Neural cell (in vitro differentiated cells): Measurements from ENCODE around the gene IGF2R. TPM values are rescaled to one million over a fixed set of nuclear protein-coding genes. Genes with fewer than 3 reads are reported as not detected.

Source experiments
- H2AFZ ChIP-seq: fragments of 200-600, 300-800 bp; sonication (generic), shearing (Covaris generic); 2 replicates; pipeline ENCODE4 v1.6.0; 2014; ENCODE audit warnings: low read depth, mild to moderate bottlenecking, antibody characterized with exemption, low read length, moderate library complexity
- H3F3A ChIP-seq: fragments of 200-600 bp; shearing (Covaris generic); 2 replicates; pipeline ENCODE4 v1.6.1; 2016; ENCODE audit warnings: mild to moderate bottlenecking, moderate library complexity, mixed read lengths, antibody characterized with exemption, low read length; ENCODE audit not compliant: insufficient read depth, poor library complexity, severe bottlenecking
- H3K27ac ChIP-seq: fragments of 200-600, 300-800 bp; sonication (generic), shearing (Covaris generic); 2 replicates; pipeline ENCODE4 v1.5.1; 2014; ENCODE audit warnings: mild to moderate bottlenecking, low read length, moderate library complexity
- H3K27me3 ChIP-seq: fragments of 300-800, 200-600 bp; sonication (generic), shearing (Covaris generic); 2 replicates; pipeline ENCODE4 v1.6.0; 2014; ENCODE audit warnings: mild to moderate bottlenecking, low read depth, low read length, moderate library complexity; ENCODE audit not compliant: insufficient read depth
- H3K36me3 ChIP-seq: fragments of 300-800, 200-600 bp; sonication (generic), shearing (Covaris generic); 2 replicates; pipeline ENCODE4 v1.5.1; 2014; ENCODE audit warnings: mild to moderate bottlenecking, antibody characterized with exemption, low read length, moderate library complexity; ENCODE audit not compliant: insufficient read depth
- H3K4me2 ChIP-seq: fragments of 300-800, 200-600 bp; sonication (generic), shearing (Covaris generic); 2 replicates; pipeline ENCODE4 v1.6.0; 2014; ENCODE audit warnings: mild to moderate bottlenecking, low read length
- H3K4me3 ChIP-seq: fragments of 300-800, 200-600 bp; sonication (generic), shearing (Covaris generic); 2 replicates; pipeline ENCODE4 v1.5.1; 2014; ENCODE audit warnings: mild to moderate bottlenecking, low read length, moderate library complexity
- H3K79me2 ChIP-seq: fragments of 200-600 bp; shearing (Covaris generic); replicated peaks from 2 replicates; pipeline ENCODE4 v1.6.0; 2014; ENCODE audit warnings: mild to moderate bottlenecking, low read length, moderate library complexity; ENCODE audit not compliant: insufficient read depth
- H3K9ac ChIP-seq: fragments of 300-800, 200-600 bp; sonication (generic), shearing (Covaris generic); 2 replicates; pipeline ENCODE4 v1.6.1; 2016; ENCODE audit warnings: mild to moderate bottlenecking, low read length, mixed read lengths
- H3K9me2 ChIP-seq: fragments of 200-600 bp; shearing (Covaris generic); 2 replicates; pipeline ENCODE4 v1.6.1; 2016; ENCODE audit warnings: mild to moderate bottlenecking, low read length, mixed read lengths; ENCODE audit not compliant: insufficient read depth
- H3K9me3 ChIP-seq: fragments of 200-600, 300-800 bp; sonication (generic), shearing (Covaris generic); 2 replicates; pipeline ENCODE4 v1.6.1; 2016; ENCODE audit warnings: mild to moderate bottlenecking, mixed run types, low read length, moderate library complexity, mixed read lengths
- H4K20me1 ChIP-seq: fragments of 200-600 bp; shearing (Covaris generic); 2 replicates; pipeline ENCODE4 v1.6.1; 2016; ENCODE audit warnings: mild to moderate bottlenecking, mixed run types; ENCODE audit not compliant: insufficient read depth
- CTCF ChIP-seq: fragments of 450-650 bp; IDR thresholded peaks from 2 replicates; pipeline ENCODE4 v1.5.1; 2014; ENCODE audit warnings: antibody characterized with exemption, mild to moderate bottlenecking, moderate library complexity; ENCODE audit not compliant: poor library complexity, severe bottlenecking
- EP300 ChIP-seq: fragments of 450-650 bp; conservative IDR thresholded peaks from 2 replicates; pipeline ENCODE4 v1.6.1; 2014; ENCODE audit warnings: antibody characterized with exemption, mild to moderate bottlenecking, moderate library complexity; ENCODE audit not compliant: poor library complexity, severe bottlenecking
- EZH2 ChIP-seq: fragments of 200-600, 300-800 bp; shearing (Covaris generic), sonication (generic); IDR thresholded peaks from 2 replicates; pipeline ENCODE4 v1.6.1; 2014; ENCODE audit warnings: antibody characterized with exemption, low read length, borderline replicate concordance, mild to moderate bottlenecking; ENCODE audit not compliant: insufficient read depth, poor library complexity, severe bottlenecking
- MXI1 ChIP-seq: fragments of 450-650 bp; conservative IDR thresholded peaks from 2 replicates; pipeline ENCODE4 v1.6.1; 2014; ENCODE audit warnings: antibody characterized with exemption, mild to moderate bottlenecking; ENCODE audit not compliant: poor library complexity, severe bottlenecking
- POLR2AphosphoS5 ChIP-seq: IDR thresholded peaks from 2 replicates; pipeline ENCODE4 v1.6.1; 2012
- RAD21 ChIP-seq: fragments of 450-650 bp; conservative IDR thresholded peaks from 2 replicates; pipeline ENCODE4 v1.6.1; 2014; ENCODE audit warnings: antibody characterized with exemption, mild to moderate bottlenecking, moderate library complexity
- SMC3 ChIP-seq: fragments of 450-650 bp; conservative IDR thresholded peaks from 2 replicates; pipeline ENCODE4 v1.6.1; 2014; ENCODE audit warnings: antibody characterized with exemption, mild to moderate bottlenecking, moderate library complexity; ENCODE audit not compliant: poor library complexity
- TAF1 ChIP-seq: IDR thresholded peaks from 2 replicates; pipeline ENCODE4 v1.6.1; 2012; ENCODE audit warnings: low read depth
- polyA plus RNA-seq: library from polyadenylated mRNA; depleted of rRNA; stranded (reverse); fragments of >200 nt; gene quantifications from 2 replicates; pipeline ENCODE4 v1.2.3, GENCODE V29; 2014
- TF ChIP-seq, protein P1 (sequence below): IDR thresholded peaks from 2 replicates; pipeline ENCODE4 v1.6.1; 2012; ENCODE audit warnings: borderline replicate concordance

The IGF2R gene
- polyA plus RNA-seq, 1 donor from 2014 or later, result 15.0 TPM

DNA sequence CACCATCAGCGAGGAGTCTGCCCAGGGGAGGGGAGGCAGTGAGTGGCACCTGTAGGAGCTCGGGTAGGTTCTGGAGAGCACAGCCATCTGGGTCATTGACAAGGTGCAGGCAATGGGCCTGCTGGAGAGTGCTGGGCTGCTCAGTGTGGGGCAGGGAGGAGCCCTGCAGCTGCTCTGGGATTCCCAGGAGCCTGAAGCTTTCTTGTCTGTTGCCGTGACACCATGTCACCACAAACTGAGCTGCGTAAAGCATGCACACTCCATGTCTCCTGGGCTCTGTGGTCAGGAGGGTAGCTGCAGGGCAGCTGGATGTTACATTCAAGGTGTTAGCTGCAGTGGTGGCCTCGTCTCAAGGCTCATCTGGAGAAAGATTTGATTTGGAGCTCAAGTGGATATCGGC, 148.3 kb downstream of the IGF2R start:
- H3K4me2 ChIP-seq, result no peak overlapping the region
- H3F3A ChIP-seq, result no peaks in the 10 kb centered on the region
- H3K4me3 ChIP-seq, result no peak overlapping the region
- H3K27ac ChIP-seq, result no peak overlapping the region
- H4K20me1 ChIP-seq, result no peaks in the 10 kb centered on the region
- TF ChIP-seq EZH2 (no peak), EP300 (no peak), TAF1 (no peak), POLR2AphosphoS5 (no peak), CTCF (no peak), RAD21 (no peak), SMC3 (no peak), MXI1 (no peak)
- TF ChIP-seq, protein P1, sequence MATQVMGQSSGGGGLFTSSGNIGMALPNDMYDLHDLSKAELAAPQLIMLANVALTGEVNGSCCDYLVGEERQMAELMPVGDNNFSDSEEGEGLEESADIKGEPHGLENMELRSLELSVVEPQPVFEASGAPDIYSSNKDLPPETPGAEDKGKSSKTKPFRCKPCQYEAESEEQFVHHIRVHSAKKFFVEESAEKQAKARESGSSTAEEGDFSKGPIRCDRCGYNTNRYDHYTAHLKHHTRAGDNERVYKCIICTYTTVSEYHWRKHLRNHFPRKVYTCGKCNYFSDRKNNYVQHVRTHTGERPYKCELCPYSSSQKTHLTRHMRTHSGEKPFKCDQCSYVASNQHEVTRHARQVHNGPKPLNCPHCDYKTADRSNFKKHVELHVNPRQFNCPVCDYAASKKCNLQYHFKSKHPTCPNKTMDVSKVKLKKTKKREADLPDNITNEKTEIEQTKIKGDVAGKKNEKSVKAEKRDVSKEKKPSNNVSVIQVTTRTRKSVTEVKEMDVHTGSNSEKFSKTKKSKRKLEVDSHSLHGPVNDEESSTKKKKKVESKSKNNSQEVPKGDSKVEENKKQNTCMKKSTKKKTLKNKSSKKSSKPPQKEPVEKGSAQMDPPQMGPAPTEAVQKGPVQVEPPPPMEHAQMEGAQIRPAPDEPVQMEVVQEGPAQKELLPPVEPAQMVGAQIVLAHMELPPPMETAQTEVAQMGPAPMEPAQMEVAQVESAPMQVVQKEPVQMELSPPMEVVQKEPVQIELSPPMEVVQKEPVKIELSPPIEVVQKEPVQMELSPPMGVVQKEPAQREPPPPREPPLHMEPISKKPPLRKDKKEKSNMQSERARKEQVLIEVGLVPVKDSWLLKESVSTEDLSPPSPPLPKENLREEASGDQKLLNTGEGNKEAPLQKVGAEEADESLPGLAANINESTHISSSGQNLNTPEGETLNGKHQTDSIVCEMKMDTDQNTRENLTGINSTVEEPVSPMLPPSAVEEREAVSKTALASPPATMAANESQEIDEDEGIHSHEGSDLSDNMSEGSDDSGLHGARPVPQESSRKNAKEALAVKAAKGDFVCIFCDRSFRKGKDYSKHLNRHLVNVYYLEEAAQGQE, result no peak
- H3K27me3 ChIP-seq, result no peaks in the 10 kb centered on the region
- H2AFZ ChIP-seq, result no peak overlapping the region
- H3K9me3 ChIP-seq, result no peaks in the 10 kb centered on the region
- H3K79me2 ChIP-seq, result no peaks in the 10 kb centered on the region
- no peak overlapping the region for H3K9ac ChIP-seq
- H3K36me3 ChIP-seq, result no peaks in the 10 kb centered on the region
- H3K9me2 ChIP-seq, result no peaks in the 10 kb centered on the region

DNA sequence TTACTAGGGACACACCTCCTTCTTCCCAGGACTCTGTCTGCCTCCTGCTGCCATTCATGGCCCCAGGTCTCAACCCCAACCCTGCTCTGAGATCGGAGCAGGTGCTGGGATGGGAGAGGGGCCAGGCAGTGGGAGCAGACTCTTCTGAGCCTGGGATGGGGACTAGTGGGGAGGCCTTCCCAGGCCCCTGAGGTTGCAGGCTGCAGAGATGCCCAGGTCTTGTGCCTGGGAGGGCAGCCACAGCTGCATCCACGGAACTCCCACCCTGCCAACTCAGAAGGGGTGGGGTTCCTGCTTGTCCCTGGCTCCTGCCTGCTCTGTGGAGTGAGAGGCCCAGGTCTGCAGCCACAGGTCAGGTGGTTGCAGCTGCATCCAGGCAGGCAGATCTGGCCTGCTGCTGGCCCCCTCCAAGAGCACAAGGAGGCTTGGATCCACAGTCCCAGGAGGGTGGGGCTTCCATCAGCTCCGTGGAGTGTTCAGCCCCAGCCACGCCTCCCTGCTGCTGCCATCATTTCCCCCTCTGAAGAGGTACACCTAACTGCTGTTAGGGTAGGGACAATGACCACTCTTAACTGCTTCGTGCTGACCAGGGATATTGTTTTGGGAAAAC, 149.8 kb downstream of the IGF2R start:
- Histone ChIP-seq H2AFZ (no peak overlapping the region), H3F3A (no peaks in the 10 kb centered on the region), H3K4me2 (no peak overlapping the region), H3K9me3 (no peaks in the 10 kb centered on the region), H3K27me3 (no peaks in the 10 kb centered on the region), H4K20me1 (no peaks in the 10 kb centered on the region), H3K4me3 (no peak overlapping the region), H3K9ac (no peak overlapping the region), H3K9me2 (no peaks in the 10 kb centered on the region), H3K36me3 (no peaks in the 10 kb centered on the region), H3K79me2 (no peaks in the 10 kb centered on the region), H3K27ac (no peak overlapping the region)
- no peak for TF ChIP-seq EZH2
- TF ChIP-seq EP300, result no peak
- TF ChIP-seq RAD21, result no peak
- no peak for TF ChIP-seq POLR2AphosphoS5
- TF ChIP-seq CTCF, result no peak
- no peak for TF ChIP-seq SMC3
- no peak for TF ChIP-seq MXI1
- TF ChIP-seq, protein P1, result no peak
- TF ChIP-seq TAF1, result no peak
